Measurements from ENCODE around the gene PRPH2.

PRPH2 gene

DNA sequence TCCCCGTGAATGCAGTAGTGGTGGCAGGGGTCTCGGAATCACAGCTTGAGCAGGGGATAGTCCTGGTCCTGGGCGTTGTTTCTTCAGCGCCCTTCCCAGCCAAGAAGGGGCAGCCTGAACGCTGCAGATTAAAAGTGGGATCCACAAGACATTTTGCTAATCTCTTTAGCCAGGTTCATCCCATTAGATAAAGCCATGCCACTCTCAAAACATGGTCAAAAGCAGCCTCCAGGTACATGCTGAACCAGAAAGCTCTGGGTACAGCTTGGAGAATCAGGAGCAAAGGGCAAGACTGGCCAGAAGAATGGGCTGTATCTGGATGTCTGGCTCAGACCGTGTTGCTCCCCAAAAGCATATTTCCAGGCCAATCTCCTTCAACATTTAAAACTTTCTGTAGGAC lies at the start of gene PRPH2:
Gene PRPH2, minus strand, starts transcription at position 101 of the 400 bp plus-strand sequence. CDS start 263 bp downstream, outside the sequence.
- in situ Hi-C loops (cut with HindIII; ENCODE audit: low sequenced_read_pairs), result no loop called here

GRCh38 chr6:42771741-42772100 lies 49.3 kb upstream of the PRPH2 start:
- in situ Hi-C loops (cut with HindIII; ENCODE audit: low sequenced_read_pairs), result no loop called here

DNA sequence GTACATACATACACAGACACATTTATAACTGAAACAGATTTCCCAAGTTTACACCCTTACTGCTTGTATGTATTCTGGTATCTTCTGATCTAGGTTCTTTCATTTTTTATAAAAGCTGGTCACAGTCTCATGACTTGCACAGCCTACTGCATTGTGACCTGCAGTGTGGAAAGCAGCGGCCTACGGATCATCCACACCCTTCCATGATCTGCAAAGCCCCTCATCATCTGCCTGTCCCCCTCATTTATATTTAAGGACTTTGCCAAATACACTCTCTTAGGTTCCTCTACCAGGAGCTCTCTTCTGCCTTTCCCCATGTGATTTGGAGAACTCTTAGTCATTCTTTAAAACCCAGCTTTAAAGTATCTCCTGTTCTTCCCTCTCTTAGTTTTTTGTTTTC lies 47.4 kb upstream of the PRPH2 start:
- in situ Hi-C loops (cut with HindIII; ENCODE audit: low sequenced_read_pairs), result no loop called here

- in situ Hi-C loops (cut with HindIII; ENCODE audit: low sequenced_read_pairs), result no loop called here
Measured at GRCh38 chr6:42769051-42769450, 46.7 kb upstream of the PRPH2 start.

DNA sequence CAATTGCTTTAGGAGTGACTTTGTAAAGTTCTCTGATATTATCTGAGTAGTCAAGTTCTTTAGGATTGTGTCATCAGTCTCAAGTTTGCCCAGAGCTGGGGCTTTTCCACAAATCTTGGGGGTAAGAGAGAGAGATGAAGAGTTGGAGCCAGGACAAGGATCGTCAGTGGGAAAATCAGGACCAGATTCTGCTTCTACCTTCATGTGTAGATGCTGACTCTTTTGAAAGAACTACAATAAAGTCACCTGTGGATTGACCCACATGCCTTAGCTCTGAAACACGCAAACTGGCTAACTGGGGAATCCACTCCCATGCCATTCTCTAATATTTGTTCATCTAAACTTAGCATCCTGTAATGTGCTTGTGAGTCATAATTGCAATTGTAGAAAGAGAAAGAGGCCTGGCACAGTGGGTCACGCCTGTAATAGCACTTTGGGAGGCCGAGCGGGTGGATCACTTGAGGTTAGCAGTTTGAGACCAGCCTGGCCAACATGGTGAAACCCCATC lies 43.8 kb upstream of the PRPH2 start:
- in situ Hi-C loops (cut with HindIII; ENCODE audit: low sequenced_read_pairs), result no loop called here

- in situ Hi-C loops (cut with HindIII; ENCODE audit: low sequenced_read_pairs), result no loop called here
Measured at GRCh38 chr6:42764911-42765648, 42.7 kb upstream of the PRPH2 start.

DNA sequence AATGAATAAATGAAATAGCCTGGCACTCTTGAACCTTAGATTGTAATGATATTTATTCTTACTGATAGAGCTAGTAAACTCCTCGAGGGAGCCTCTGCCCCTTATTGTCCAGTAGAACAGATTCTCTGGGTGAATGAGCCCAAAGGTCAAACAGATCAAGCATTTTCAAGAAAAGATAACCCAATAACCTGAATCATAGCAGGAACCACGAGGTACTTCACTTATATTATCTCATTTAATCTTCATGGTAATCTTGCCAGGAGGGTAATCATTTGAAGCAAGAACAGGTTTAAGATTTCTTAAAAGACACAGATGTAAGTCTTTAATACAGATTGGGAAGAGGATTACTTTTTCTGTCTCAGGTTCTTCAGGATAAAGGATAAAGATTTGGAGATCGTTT lies 40.6 kb upstream of the PRPH2 start:
- in situ Hi-C loops (cut with HindIII; ENCODE audit: low sequenced_read_pairs), result no loop called here

GRCh38 chr6:42762426-42762859 lies 40.0 kb upstream of the PRPH2 start:
- in situ Hi-C loops (cut with HindIII; ENCODE audit: low sequenced_read_pairs), result no loop called here

DNA sequence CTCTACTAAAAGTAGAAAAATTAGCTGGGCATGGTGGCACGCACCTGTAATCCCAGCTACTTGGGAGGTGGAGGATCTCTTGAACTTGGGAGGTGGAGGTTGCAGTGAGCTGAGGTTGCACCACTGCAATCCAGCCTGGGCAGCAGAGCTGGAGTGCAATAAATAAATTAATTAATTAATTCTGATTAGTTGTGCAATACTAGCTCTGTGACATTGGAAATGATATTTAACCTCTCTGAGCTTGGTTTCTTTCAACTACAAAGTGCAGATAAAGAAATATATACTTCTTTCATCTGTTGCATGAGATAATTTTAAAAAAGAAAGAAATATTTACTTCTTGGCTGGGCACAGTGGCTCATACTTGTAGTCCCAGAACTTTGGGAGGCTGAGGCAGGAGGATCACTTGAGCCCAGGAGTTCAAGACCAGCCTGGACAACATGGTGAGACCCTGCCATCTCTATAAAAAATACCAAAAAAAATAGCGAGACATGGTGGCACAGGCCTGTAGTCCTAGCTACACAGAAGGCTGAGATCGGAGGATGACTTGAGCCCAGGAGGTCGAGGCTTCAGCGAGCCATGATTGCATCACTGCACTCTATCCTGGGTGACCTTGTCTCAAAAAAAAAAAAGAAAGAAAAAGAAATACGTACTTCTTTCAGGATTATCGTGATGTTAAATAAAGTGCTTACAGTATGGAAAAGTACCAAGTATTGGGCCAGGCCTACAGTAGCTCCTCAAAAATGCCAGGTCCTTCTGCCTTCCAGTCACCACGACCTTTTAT lies 39.1 kb upstream of the PRPH2 start:
- in situ Hi-C loops (cut with HindIII; ENCODE audit: low sequenced_read_pairs), result no loop called here

DNA sequence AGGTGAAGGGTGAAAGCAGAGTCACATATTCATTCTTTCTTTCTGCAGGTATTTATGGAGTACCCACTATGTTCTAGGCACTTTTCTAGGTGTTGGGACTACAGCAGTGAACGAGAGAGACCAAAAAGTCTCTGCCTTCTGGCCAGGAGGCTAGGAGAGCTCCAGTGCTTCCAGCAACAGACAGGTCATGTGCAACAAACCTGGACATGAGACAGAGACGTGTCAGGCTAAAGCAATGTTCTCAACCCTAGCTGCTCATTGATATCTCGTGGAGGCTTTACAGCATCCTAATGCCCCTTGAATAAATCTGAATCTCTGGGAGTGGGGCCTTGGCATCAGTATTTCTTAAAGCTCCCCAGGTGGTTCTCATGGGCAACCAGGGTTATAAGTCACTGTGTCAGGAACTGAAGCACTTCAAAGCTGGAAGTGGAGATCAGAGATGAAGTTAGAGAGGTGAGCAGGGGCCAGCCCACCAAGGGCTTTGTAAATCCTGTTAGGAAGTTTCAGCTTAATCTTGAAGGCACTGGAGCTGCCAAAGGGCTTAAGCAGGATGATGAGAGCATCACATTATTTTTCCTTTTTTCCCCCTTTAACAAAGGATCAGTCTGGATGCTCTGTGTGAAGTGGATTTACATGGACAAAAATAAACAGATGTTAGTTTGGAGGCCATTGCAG lies 36.5 kb upstream of the PRPH2 start:
- in situ Hi-C loops (cut with HindIII; ENCODE audit: low sequenced_read_pairs), result no loop called here

GRCh38 chr6:42756722-42757121 lies 34.3 kb upstream of the PRPH2 start:
- in situ Hi-C loops (cut with HindIII; ENCODE audit: low sequenced_read_pairs), result no loop called here

DNA sequence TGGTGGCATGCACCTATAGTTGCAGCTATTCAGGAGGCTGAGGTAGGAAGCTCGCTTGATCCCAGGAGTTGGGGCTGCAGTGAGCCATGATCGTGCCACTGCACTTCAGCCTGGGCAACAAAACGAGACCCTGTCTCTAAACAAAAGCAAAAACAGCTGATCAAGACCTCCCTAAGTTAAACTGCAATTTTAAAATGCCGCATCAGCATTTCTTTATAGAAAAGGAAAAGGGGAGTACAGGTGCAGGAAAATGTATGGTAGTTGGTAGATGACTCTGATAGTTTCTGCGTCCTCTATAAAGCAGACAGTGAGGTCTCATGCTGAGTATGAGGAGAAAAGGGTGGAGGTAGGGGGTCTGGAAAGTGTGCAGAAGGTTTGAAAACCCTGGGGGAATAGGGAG lies 32.4 kb upstream of the PRPH2 start:
- in situ Hi-C loops (cut with HindIII; ENCODE audit: low sequenced_read_pairs), result no loop called here

DNA sequence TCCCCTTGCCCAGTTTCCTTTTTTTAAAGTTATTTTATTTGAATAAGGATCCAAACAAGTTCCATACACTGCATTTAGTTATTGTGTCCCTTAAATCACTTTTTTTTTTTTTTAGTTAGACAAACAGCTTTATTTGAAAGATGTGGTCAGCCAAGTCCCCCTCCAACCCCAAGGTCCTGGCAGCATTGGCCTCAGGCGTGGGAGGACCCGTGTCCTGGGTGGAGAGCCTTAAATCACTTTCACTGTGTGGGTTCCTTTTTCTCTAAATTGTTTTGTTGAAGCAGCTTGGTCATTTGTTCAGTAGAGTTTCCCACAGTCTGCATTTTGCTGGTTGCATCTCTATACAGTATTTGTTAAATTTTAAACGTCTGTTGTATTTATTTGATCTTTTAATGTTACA lies 28.7 kb upstream of the PRPH2 start:
- in situ Hi-C loops (cut with HindIII; ENCODE audit: low sequenced_read_pairs), result no loop called here

DNA sequence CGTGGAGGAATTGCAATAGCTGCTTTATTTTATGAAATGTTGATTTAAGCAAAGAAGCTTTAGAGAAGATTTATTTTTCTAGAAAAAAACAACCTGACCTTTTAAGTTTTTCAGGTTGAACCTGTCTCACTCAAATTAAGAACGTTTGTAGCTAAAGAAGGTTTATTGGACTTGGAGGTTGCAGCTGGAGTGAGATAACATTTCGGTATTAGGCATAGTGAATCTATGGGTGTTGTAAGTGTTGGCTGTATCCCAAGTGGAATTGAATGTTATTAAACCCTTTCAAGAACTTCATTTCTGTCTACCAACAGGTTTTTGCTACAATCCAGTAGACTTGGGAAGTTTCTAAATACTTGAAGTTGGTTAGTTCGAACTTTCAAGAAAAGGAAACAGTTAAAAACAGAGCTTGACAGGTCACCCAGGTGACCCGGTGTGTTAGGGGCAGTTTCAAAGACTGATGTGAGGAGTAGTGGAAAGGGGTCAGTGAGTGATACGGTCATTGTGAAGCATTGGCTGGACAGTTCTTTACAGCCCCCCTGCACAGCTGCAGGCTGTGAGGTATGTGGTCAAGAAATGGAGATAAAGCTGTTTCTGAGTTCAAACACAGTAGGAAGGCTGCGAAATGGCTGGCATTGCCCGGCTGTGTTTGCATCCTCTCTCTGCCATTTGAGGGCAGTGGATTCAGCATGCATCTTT lies 26.0 kb upstream of the PRPH2 start:
- in situ Hi-C loops (cut with HindIII; ENCODE audit: low sequenced_read_pairs), result loop anchor here (10.0 kb wide), 1 partner anchor 54 kb away; no protein-coding TSS in a partner anchor

GRCh38 chr6:42746463-42747391 lies 24.3 kb upstream of the PRPH2 start:
- in situ Hi-C loops (cut with HindIII; ENCODE audit: low sequenced_read_pairs), result loop anchor here (10.0 kb wide), 1 partner anchor 52 kb away; no protein-coding TSS in a partner anchor

DNA sequence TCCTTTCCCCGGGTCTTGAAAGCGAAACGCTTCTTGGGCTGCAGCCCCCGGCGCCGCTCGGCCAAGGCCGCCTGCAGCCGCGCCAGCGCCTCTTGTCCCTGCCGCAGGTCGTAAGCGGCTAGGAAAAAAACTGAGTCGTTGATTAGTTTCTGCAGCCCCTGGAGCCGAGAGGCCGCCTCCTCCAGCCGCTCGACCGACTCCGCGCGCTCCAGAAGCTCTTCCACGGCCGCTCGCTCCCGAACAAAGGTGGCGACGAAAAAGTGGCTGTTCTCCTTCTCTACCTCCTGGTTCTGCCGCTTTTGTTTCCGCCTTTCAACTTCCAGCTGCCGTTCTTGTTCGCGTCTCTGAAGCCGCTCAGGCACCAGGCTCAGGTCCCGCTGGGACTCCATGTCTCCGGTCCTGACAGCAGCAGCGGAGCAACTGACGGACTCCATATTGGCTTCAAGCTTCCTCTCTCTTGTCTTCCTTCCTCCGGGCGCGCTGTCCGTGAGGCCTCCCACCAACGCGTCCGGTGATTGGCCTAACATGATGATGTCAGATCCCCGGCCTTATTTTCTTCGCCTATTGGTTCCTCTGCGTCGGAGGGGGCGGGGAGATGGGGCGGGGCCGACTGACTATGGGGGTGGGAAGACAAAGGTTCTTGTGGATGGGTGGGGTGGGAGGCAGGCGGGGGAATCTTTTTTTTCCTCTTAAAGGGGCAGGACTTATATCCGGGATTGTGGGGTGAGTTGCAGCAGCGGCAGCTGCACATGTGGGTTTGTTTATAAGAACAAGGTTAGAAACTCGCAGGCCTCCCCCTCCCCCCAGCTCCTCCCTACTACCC lies 23.5 kb upstream of the PRPH2 start, which contains the start of gene TBCC:
Gene TBCC, minus strand, starts transcription at position 464 of the 823 bp plus-strand sequence. Its CDS starts 30 bp downstream, at position 434.
- in situ Hi-C loops (cut with HindIII; ENCODE audit: low sequenced_read_pairs), result loop anchor here (10.0 kb wide), 1 partner anchor 51 kb away; no protein-coding TSS in a partner anchor

- in situ Hi-C loops (cut with HindIII; ENCODE audit: low sequenced_read_pairs), result loop anchor here (10.0 kb wide), 1 partner anchor 50 kb away; no protein-coding TSS in a partner anchor
Measured at GRCh38 chr6:42745083-42745639, 22.8 kb upstream of the PRPH2 start.

- in situ Hi-C loops (cut with HindIII; ENCODE audit: low sequenced_read_pairs), result loop anchor here (10.0 kb wide), 1 partner anchor 50 kb away; no protein-coding TSS in a partner anchor
Measured at GRCh38 chr6:42744351-42744893, 22.0 kb upstream of the PRPH2 start.

Measured in DLD1 (cell line).